AG09319 (cell line): ENCODE results near the gene UGT2B15.
"Not testable (repeated sequence)": the region's sequence is repeated elsewhere in the genome, so short reads cannot be mapped to it uniquely, and the experiment has no call there.

Experiments used
- DNase-seq: peaks from one replicate; pipeline ENCODE4 v3.0.0-alpha.2; 2010; ENCODE audit warnings: low read depth; ENCODE audit errors: extremely low read depth
- TF ChIP-seq, protein P1 (sequence below): IDR thresholded peaks from 2 replicates; pipeline ENCODE4 v1.5.1; 2011; ENCODE audit warnings: low read depth, mild to moderate bottlenecking, inconsistent platforms, low read length, moderate library complexity

Gene UGT2B15

DNA sequence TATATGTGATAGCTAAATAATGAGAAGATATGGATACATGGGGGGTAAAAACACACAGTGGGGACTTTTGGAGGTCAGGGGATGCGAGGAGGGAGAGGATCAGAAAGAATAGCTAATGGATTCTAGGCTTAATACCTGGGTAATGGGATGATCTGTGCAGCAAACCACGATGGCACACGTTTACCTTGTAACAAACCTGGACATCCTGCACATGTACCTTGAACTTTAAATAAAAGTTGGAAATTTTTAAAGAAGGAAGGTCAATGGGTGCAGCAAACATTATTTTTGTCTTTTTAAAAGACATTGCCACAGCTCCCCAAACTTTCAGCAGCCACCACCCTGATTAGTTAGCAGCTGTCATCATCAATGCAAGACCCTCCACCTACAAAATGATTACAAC is 29.7 kb upstream of the UGT2B15 start:
- no peak for DNase-seq
- TF ChIP-seq, protein P1, sequence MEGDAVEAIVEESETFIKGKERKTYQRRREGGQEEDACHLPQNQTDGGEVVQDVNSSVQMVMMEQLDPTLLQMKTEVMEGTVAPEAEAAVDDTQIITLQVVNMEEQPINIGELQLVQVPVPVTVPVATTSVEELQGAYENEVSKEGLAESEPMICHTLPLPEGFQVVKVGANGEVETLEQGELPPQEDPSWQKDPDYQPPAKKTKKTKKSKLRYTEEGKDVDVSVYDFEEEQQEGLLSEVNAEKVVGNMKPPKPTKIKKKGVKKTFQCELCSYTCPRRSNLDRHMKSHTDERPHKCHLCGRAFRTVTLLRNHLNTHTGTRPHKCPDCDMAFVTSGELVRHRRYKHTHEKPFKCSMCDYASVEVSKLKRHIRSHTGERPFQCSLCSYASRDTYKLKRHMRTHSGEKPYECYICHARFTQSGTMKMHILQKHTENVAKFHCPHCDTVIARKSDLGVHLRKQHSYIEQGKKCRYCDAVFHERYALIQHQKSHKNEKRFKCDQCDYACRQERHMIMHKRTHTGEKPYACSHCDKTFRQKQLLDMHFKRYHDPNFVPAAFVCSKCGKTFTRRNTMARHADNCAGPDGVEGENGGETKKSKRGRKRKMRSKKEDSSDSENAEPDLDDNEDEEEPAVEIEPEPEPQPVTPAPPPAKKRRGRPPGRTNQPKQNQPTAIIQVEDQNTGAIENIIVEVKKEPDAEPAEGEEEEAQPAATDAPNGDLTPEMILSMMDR = no peak

DNA sequence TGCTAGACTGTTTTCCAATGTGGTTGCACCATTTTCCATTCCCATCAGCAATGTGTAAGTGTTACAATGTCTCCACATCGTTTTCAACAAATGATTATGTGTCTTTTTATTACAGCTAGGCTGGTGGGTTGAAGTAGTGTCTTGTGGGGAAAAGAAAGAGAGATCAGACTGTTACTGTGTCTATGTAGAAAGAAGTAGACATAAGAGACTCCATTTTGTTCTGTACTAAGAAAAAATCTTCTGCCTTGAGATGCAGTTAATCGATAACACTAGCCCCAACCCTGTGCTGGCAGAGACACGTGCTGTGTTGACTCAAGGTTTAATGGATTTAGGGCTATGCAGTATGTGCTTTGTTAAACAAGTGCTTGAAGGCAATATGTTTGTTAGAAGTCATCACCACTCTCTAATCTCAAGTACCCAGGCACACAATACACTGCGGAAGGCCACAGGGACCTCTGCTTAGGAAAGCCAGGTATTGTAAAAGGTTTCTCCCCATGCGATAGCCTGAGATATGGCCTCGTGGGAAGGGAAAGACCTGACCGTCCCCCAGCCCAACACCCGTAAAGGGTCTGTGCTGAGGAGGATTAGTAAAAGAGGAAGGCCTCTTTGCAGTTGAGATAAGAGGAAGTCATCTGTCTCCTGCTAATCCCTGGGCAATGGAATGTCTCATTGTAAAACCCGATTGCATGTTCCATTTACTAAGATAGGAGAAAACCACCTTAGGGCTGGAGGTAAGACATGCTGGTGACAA is 23.0 kb upstream of the UGT2B15 start:
- no peak for DNase-seq
- TF ChIP-seq, protein P1 = no peak

- DNase-seq = no peak
- TF ChIP-seq, protein P1 = no peak
Observed at GRCh38 chr4:68691186-68691585, 20.7 kb upstream of the UGT2B15 start.

- TF ChIP-seq, protein P1 = no peak
- no peak for DNase-seq
Observed at GRCh38 chr4:68683034-68683433, 12.6 kb upstream of the UGT2B15 start.

- DNase-seq = not testable (repeated sequence)
Observed at GRCh38 chr4:68681298-68681697, 10.8 kb upstream of the UGT2B15 start.

DNA sequence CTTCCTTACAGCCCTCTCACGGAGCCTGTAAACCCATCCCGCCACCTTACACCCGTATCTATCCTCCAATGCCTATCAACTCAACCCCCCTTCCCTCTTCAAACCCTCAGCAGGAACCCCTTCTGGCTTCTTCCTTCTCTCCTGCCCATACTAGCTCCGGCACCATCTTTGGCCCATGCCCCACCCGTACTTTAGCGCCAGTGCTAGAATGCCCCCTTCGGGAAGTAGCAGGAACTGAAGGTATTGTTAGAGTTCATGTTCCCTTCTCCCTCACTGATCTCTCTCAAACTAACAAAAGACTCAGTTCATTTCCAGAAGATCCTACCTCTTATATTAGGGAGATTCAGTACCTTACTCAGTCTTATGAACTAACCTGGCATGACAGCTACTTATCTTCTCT is 2.7 kb upstream of the UGT2B15 start:
- TF ChIP-seq, protein P1 = no peak
- DNase-seq = no peak

DNA sequence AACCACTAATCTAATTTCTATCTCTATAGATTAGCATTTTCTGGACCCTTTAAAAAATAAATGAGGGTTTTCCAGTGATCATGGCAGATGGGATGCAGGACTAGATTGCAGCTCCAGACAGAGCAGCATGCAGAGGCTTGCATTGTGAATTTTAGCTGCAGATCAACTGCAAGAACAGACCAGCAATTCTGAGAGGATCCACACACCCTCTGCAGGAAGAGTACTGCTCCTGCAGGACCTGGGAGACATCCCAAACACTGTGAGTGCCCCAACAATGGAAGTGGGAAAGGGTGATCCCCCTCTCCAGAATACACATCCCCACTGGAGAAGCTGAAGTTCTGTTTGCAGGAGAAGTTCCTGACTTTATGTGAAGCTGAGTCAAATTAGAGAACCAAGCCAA is 765 bp upstream of the UGT2B15 start:
- not testable (repeated sequence) for DNase-seq

DNA sequence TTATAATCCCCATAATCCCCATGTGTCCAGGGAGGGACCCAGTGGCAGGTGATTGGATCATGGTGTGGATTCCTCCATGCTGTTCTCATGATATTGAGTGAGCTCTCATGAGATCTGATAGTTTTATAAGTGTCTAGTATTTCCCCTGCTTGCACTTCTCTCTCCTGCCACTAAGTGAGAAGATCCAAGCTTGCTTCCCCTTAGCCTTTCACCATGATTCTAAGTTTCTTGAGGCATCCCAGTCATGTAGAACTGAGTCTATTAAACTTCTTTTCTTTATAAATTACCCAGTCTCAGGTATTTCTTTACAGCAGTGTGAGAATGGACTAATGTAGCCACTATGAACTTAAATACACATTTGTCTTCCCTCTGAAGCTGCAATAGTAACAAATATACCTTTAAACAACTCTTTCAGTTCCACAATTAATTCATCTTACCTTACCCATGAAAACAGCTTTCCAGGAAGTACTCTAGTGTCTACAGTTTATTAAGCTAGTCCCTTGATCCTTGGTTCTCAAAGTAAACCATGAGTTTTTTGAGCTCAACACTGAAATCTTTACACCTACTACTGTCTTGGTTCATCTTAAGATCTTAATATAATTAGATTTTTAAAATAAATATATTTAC is 1.8 kb downstream of the UGT2B15 start:
- not testable (repeated sequence) for DNase-seq

GRCh38 chr4:68667551-68667950 is 2.9 kb downstream of the UGT2B15 start:
- not testable (repeated sequence) for DNase-seq

DNA sequence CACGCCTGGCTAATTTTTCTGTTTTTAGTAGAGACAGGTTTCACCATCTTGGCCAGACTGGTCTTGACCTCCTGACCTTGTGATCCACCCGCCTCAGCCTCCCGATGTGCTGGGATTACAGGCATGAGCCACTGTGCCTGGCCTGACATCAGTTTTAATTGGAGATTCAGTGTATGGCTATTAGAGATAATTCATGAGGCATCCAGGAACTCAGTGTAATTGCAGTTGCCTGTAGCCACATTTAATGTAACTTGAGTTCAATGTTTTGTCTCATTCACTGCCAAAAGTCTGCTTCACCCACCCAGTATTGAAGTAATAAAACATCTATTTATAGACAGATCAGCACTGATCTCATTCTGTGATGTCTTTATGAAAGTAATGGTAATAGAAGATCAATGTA is 5.7 kb downstream of the UGT2B15 start:
- DNase-seq = not testable (repeated sequence)

DNA sequence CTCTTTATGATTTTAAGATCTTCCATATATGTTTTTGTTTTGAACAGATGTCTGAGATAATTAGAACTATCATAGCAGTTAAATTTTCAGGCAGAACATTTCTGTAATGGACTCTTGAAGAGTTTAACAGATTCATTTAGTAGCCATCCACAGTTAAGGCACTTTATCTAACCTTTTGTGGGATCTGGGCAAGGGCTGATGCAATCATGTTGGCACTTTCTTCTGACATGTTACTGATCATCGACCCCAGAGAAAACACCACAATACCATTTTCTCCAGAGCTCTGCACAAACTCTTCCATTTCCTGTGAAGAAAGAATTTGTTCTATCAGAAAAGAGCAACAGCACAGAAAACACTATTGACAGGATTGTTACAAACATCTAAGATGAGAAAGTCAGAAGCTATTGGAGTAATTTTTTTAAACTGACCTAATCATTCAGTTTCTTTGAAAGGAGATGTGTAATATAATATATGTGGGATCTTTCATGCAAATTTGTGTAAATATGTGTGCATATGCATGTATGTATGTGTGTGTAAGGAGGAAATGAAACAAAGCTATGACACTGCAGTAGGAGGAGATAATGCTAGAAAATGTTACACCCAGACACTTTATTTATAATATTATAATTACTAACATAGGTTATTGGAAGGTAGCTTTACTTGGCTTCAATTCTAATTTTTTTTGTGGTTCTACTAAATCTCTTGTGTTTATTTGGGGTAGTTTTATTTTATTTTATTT is 7.4 kb downstream of the UGT2B15 start:
- DNase-seq = not testable (repeated sequence)
